Trophoblast cell (in vitro differentiated cells and primary cell): ENCODE measurements around the gene RIC3.

Experiments used
- DNase-seq, 2 donors: peaks; one replicate each; pipeline ENCODE4 v3.0.0-alpha.2; 2016
- H2AFZ ChIP-seq: 2 replicates; pipeline ENCODE4 v1.6.1; 2013; ENCODE audit warnings: low read length, moderate library complexity, mild to moderate bottlenecking; ENCODE audit not compliant: insufficient read depth, poor library complexity
- H2AK5ac ChIP-seq: 2 replicates; pipeline ENCODE4 v1.6.1; 2013; ENCODE audit warnings: mild to moderate bottlenecking, low read length
- H2BK120ac ChIP-seq: 2 replicates; pipeline ENCODE4 v1.6.1; 2013; ENCODE audit warnings: low read length, mild to moderate bottlenecking, moderate library complexity; ENCODE audit not compliant: insufficient read depth, poor library complexity
- H2BK12ac ChIP-seq: 2 replicates; pipeline ENCODE4 v1.6.1; 2013; ENCODE audit warnings: mild to moderate bottlenecking, low read length, moderate library complexity
- H2BK5ac ChIP-seq: 2 replicates; pipeline ENCODE4 v1.6.1; 2013; ENCODE audit warnings: low read length, low read depth, moderate library complexity, mild to moderate bottlenecking; ENCODE audit not compliant: poor library complexity
- H3K14ac ChIP-seq: 2 replicates; pipeline ENCODE4 v1.6.1; 2013; ENCODE audit warnings: mild to moderate bottlenecking, low read length
- H3K18ac ChIP-seq: 2 replicates; pipeline ENCODE4 v1.6.1; 2013; ENCODE audit warnings: mild to moderate bottlenecking, low read length
- H3K23ac ChIP-seq: 2 replicates; pipeline ENCODE4 v1.6.1; 2013; ENCODE audit warnings: low read length
- H3K27ac ChIP-seq: 2 replicates; pipeline ENCODE4 v1.5.1; 2013; ENCODE audit warnings: low read depth, mild to moderate bottlenecking, inconsistent platforms, low read length, moderate library complexity
- H3K27me3 ChIP-seq: 2 replicates; pipeline ENCODE4 v1.6.1; 2013; ENCODE audit warnings: inconsistent platforms, mild to moderate bottlenecking, low read length, moderate library complexity; ENCODE audit not compliant: insufficient read depth
- H3K36me3 ChIP-seq, 2 experiments: 1 replicate in 1 of 2; 2 replicates in 1 of 2; pipeline ENCODE4 v1.6.1; 2013; ENCODE audit warnings: low read length in 2 of 2, mild to moderate bottlenecking in 2 of 2, moderate library complexity in 1 of 2; ENCODE audit not compliant: insufficient read depth in 2 of 2, control insufficient read depth in 1 of 2
- H3K4ac ChIP-seq: 2 replicates; pipeline ENCODE4 v1.6.1; 2013; ENCODE audit warnings: low read depth, mild to moderate bottlenecking, low read length, moderate library complexity
- H3K4me1 ChIP-seq, 2 experiments: 1 replicate in 1 of 2; 2 replicates in 1 of 2; pipeline ENCODE4 v1.6.1; 2013; ENCODE audit warnings: low read length in 2 of 2, mild to moderate bottlenecking in 2 of 2, moderate library complexity in 1 of 2; ENCODE audit not compliant: insufficient read depth in 2 of 2, control insufficient read depth in 1 of 2
- H3K4me2 ChIP-seq: 2 replicates; pipeline ENCODE4 v1.6.1; 2013; ENCODE audit warnings: inconsistent platforms, mild to moderate bottlenecking, low read length, moderate library complexity
- H3K4me3 ChIP-seq: 2 replicates; pipeline ENCODE4 v1.5.1; 2013; ENCODE audit warnings: mild to moderate bottlenecking, low read depth, low read length, inconsistent platforms
- H3K79me1 ChIP-seq: one replicate; pipeline ENCODE4 v1.6.1; 2013; ENCODE audit warnings: low read length
- H3K79me2 ChIP-seq: 2 replicates; pipeline ENCODE4 v1.6.1; 2013; ENCODE audit warnings: low read length, mild to moderate bottlenecking; ENCODE audit not compliant: control insufficient read depth, insufficient read depth, poor library complexity
- H3K9ac ChIP-seq: 2 replicates; pipeline ENCODE4 v1.6.1; 2013; ENCODE audit warnings: mild to moderate bottlenecking, low read length
- H3K9me3 ChIP-seq: 2 replicates; pipeline ENCODE4 v1.6.1; 2013; ENCODE audit warnings: low read depth, mild to moderate bottlenecking, control low read depth, inconsistent platforms, low read length; ENCODE audit not compliant: insufficient read depth
- H4K12ac ChIP-seq: 2 replicates; pipeline ENCODE4 v1.6.1; 2013; ENCODE audit warnings: low read depth, mild to moderate bottlenecking, low read length, moderate library complexity
- H4K8ac ChIP-seq: 2 replicates; pipeline ENCODE4 v1.6.1; 2013; ENCODE audit warnings: low read depth, mild to moderate bottlenecking, low read length, moderate library complexity
- H4K91ac ChIP-seq: one replicate; pipeline ENCODE4 v1.6.1; 2013; ENCODE audit warnings: low read depth, mild to moderate bottlenecking, low read length, moderate library complexity
- WGBS: extraction: QIAGEN DNeasy Blood & Tissue Kit; methylation state at CpG from one replicate; pipeline ENCODE4 v1.1.7; 2013; ENCODE audit warnings: missing lambda C conversion rate; ENCODE audit not compliant: insufficient read length, insufficient coverage; ENCODE audit errors: extremely low coverage; 5-methylcytosine and 5-hydroxymethylcytosine counted together

The RIC3 gene

GRCh38 chr11:8205566-8205965, 36.7 kb upstream of the RIC3 start:
- Histone ChIP-seq H2AFZ (no peak overlapping the region), H2AK5ac (no peak overlapping the region), H3K4me2 (no peak overlapping the region), H3K4me3 (no peak overlapping the region), H2BK12ac (no peak overlapping the region), H3K27ac (no peak overlapping the region), H3K4me1 (peaks cover 3 to 5% of the 10 kb centered on the region in 2 experiments), H3K79me1 (no peaks in the 10 kb centered on the region), H3K79me2 (no peaks in the 10 kb centered on the region), H3K27me3 (no peaks in the 10 kb centered on the region), H3K14ac (no peak overlapping the region), H4K91ac (no peak overlapping the region), H3K4ac (no peak overlapping the region), H3K9me3 (no peaks in the 10 kb centered on the region), H3K18ac (no peak overlapping the region), H3K36me3 (no peaks in the 10 kb centered on the region), H3K9ac (no peak overlapping the region), H2BK5ac (no peak overlapping the region), H3K23ac (no peak overlapping the region), H2BK120ac (no peak overlapping the region), H4K8ac (no peak overlapping the region), H4K12ac (no peak overlapping the region)
- no CpG with 5 or more reads among the region's 8 CpGs for WGBS
- no peak for DNase-seq

- H3K18ac ChIP-seq: no peak overlapping the region
- peaks cover 3 to 5% of the 10 kb centered on the region in 2 experiments for H3K4me1 ChIP-seq
- H3K14ac ChIP-seq: no peak overlapping the region
- H3K9me3 ChIP-seq: no peaks in the 10 kb centered on the region
- no peak overlapping the region for H4K12ac ChIP-seq
- no peak overlapping the region for H2BK12ac ChIP-seq
- H3K4me2 ChIP-seq: no peak overlapping the region
- H3K27me3 ChIP-seq: no peaks in the 10 kb centered on the region
- no CpG with 5 or more reads among the region's 5 CpGs for WGBS
- no peak overlapping the region for H4K8ac ChIP-seq
- no peak overlapping the region for H3K23ac ChIP-seq
- H3K4ac ChIP-seq: no peak overlapping the region
- no peak overlapping the region for H2BK5ac ChIP-seq
- no peak overlapping the region for H3K4me3 ChIP-seq
- no peak overlapping the region for H2AFZ ChIP-seq
- no peak overlapping the region for H2AK5ac ChIP-seq
- no peaks in the 10 kb centered on the region for H3K79me1 ChIP-seq
- DNase-seq: no peak
- no peak overlapping the region for H3K9ac ChIP-seq
- H3K79me2 ChIP-seq: no peaks in the 10 kb centered on the region
- no peak overlapping the region for H4K91ac ChIP-seq
- H3K27ac ChIP-seq: no peak overlapping the region
- H2BK120ac ChIP-seq: no peak overlapping the region
- no peaks in the 10 kb centered on the region for H3K36me3 ChIP-seq
These were observed 35.8 kb upstream of the RIC3 start for GRCh38 chr11:8204596-8204995.

GRCh38 chr11:8204025-8204424, 35.2 kb upstream of the RIC3 start:
- Histone ChIP-seq H3K4me1 (peaks cover 3 to 5% of the 10 kb centered on the region in 2 experiments), H3K23ac (no peak overlapping the region), H3K79me1 (no peaks in the 10 kb centered on the region), H4K91ac (no peak overlapping the region), H2AK5ac (no peak overlapping the region), H3K9ac (no peak overlapping the region), H3K14ac (no peak overlapping the region), H3K27ac (no peak overlapping the region), H2BK5ac (no peak overlapping the region), H2BK120ac (no peak overlapping the region), H3K27me3 (no peaks in the 10 kb centered on the region), H3K79me2 (no peaks in the 10 kb centered on the region), H3K4me3 (no peak overlapping the region), H3K18ac (no peak overlapping the region), H2BK12ac (no peak overlapping the region), H3K4ac (no peak overlapping the region), H4K8ac (no peak overlapping the region), H3K9me3 (no peaks in the 10 kb centered on the region), H3K36me3 (no peaks in the 10 kb centered on the region), H3K4me2 (no peak overlapping the region), H4K12ac (no peak overlapping the region), H2AFZ (no peak overlapping the region)
- WGBS: no CpG with 5 or more reads among the region's 5 CpGs
- no peak for DNase-seq

GRCh38 chr11:8203414-8203715, 34.5 kb upstream of the RIC3 start:
- no peak overlapping the region for H3K9ac ChIP-seq
- H2BK120ac ChIP-seq: no peak overlapping the region
- H2AK5ac ChIP-seq: no peak overlapping the region
- H4K8ac ChIP-seq: no peak overlapping the region
- H3K4ac ChIP-seq: no peak overlapping the region
- no peaks in the 10 kb centered on the region for H3K9me3 ChIP-seq
- no peak overlapping the region for H3K27ac ChIP-seq
- H2BK5ac ChIP-seq: no peak overlapping the region
- DNase-seq: no peak
- no peak overlapping the region for H4K91ac ChIP-seq
- no peak overlapping the region for H4K12ac ChIP-seq
- no peaks in the 10 kb centered on the region for H3K79me2 ChIP-seq
- H3K23ac ChIP-seq: no peak overlapping the region
- peaks cover 3 to 5% of the 10 kb centered on the region in 2 experiments for H3K4me1 ChIP-seq
- H3K27me3 ChIP-seq: no peaks in the 10 kb centered on the region
- H3K4me3 ChIP-seq: no peak overlapping the region
- no peak overlapping the region for H3K18ac ChIP-seq
- H2AFZ ChIP-seq: no peak overlapping the region
- no peaks in the 10 kb centered on the region for H3K79me1 ChIP-seq
- no peak overlapping the region for H3K14ac ChIP-seq
- no peak overlapping the region for H3K4me2 ChIP-seq
- no peaks in the 10 kb centered on the region for H3K36me3 ChIP-seq
- H2BK12ac ChIP-seq: no peak overlapping the region
- no CpG with 5 or more reads among the region's 2 CpGs for WGBS
